HUDEP-2 (cell line): ENCODE results near the gene UQCC2.
A peak's percentile ranks its signal among the peaks of the same experiment; 100 is the strongest.

ENCODE experiments used
- DNase-seq, 76 experiments: peaks; one replicate each; lab custom pipeline; 2025; ENCODE audit not compliant: unreplicated experiment in 76 of 76; lab: John Stamatoyannopoulos, UW

The UQCC2 gene

DNA sequence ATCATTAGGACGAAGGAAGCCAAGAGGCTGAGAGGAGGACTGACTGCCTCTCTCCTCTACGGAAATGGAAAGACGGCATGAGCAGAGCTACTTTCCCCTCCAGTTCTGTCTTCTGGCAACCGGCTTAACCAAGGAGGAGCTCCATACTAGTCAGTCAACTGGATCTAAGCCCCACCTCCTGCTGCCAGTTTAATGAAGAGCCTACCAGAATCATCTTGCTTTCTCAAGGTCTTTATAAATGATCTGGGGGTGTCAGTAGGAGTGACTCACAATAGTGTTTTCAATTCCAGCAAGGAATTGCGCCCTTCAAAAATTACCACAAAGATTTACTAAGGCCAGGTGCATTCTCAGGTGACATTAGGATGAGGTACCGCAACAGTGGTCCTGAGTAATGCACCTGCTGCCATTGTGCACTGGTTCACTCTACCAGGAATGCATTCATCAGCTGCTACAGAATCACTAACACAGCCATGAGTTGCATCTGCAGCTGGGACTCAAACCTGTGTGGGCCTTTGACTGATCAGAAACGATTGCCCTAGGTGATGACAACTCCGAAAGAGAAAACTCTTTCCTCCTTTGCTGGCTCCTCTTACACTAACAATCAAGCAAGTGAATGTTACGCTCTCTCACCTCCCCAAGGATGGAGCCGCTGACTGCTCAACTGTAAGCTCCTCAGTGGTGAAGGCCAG lies 2.8 kb downstream of the UQCC2 start:
- no peak for DNase-seq

GRCh38 chr6:33707771-33708170 lies 3.7 kb downstream of the UQCC2 start:
- no peak for DNase-seq

- no peak for DNase-seq
Measured at GRCh38 chr6:33705955-33706725, 5.4 kb downstream of the UQCC2 start.

DNA sequence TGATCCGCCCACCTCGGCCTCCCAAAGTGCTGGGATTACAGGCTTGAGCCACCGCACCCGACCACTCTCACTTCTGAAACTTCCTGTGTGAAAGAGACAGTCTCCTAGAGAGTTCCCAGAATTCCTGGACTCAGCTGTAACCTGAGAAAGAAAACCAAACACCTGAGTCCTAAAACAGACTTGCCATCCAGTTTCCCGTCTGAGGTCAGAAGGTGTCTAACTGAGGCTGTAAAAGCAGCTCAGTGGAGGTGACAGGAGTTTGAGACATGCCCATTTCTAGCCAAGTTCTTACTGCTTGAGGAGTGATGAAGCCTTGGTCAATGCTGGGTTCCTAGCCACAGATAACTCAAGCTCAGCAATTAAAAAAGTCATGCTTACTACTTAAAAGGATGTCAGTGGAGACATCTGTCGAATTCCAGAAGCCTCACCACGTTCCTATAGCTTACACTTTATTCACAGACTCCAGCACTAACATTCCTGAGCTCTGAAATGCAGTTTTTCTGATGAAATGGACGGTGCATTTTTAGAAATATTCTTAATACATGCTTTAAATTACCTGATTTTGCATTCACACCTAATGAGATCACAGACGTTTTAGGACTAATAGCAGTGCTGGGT lies 6.1 kb downstream of the UQCC2 start:
- no peak for DNase-seq

- no peak for DNase-seq
Measured at GRCh38 chr6:33704215-33705066, 7.1 kb downstream of the UQCC2 start.

GRCh38 chr6:33702345-33702977 lies 9.0 kb downstream of the UQCC2 start:
- DNase-seq, result peak in 55 of 76 experiments; percentile 5 to 68 (median 32)

- DNase-seq, result peak in 68 of 76 experiments; percentile 17 to 79 (median 53)
Measured at GRCh38 chr6:33700391-33701050, 11.0 kb downstream of the UQCC2 start.

- no peak for DNase-seq
Measured at GRCh38 chr6:33699739-33700138, 11.8 kb downstream of the UQCC2 start.

GRCh38 chr6:33699131-33699530 lies 12.4 kb downstream of the UQCC2 start:
- no peak for DNase-seq

GRCh38 chr6:33698494-33698893 lies 13.0 kb downstream of the UQCC2 start:
- no peak for DNase-seq

DNA sequence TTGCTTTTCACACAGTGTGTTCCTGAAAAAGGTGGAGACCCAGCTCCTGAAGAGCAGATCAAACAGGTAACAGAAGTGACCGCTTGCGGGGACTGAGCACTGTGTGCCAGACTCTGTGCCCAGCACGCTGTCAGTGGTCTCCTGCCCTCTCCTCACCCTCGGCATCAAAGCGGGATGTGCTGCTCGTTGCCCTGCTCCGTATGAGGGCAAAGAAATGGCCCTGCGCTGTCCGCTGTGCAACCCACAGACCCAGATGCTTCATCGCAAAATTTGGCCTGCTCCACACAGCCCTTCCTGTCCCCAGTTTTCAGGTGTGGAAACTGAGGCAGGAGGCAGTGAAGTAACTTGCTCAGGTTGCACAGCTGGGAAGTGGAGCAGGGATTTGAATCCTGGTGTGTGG lies 13.7 kb downstream of the UQCC2 start:
- DNase-seq, result no peak

DNA sequence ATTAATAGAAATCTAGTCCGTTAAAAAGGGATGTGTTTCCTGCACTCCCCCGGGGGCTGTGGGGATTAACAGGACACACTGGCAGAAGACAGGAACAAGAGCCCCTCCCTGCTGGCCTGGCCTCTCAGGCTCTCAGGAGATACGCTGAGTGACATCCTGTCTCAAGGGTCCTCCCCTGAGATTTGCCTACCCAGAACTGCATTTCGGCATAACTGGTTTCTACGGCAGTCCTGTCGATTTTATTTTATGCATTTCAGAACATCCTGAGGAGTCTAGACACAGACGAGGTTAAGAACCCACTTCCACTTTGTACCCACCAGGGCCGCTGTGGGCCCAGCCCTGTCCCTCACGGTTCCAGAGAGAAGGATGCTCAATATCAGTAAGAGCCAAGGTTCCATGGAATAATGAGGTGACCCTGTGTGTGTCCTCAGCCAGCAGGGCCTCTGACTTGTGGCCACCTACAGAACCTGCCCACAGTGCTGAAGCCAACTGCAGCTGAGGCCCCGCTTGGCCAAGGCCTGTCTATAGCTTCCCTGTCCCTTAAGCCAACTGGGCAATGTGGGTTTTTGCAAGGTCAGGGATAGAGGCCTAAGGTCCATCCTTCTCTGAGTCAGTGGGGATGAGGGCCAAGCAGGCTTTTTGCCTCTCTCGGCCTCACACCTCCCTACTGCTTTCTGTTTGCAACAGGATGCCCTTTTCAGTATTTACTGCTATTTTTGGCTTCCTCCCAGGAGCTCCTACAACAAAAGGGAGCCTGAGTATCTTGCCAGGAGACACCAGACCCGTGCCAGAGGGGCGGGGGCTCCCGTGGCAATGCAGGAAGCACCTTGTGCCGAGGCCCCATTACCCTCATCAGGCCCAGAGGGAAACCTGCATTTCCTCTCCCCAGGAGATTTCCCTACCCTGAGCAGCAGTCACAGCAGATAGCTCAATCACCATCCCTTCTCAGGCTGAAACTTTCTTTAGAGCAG lies 14.7 kb downstream of the UQCC2 start:
- no peak for DNase-seq

DNA sequence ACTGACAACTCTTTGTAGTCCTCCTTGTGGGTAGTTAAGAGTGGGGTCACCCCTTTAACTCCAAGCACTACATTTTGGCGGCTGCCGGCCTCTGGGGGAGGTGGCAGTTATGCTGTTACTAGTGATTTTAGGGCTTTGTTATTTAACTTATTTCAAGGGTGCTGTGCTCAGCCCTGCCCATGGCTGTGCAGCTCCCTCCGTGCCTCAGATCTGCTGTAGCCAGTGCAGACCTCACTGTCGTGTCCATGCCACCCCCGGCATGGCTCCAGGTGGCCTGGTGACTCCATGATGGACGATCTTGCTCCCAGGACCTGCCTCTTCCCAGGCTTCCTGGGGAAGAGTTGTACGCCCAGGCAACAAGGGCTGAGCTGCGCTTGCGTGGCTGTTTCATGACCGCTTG lies 15.4 kb downstream of the UQCC2 start:
- DNase-seq, result no peak

GRCh38 chr6:33695451-33695887 lies 16.0 kb downstream of the UQCC2 start:
- no peak for DNase-seq

- DNase-seq, result no peak
Measured at GRCh38 chr6:33694977-33695376, 16.5 kb downstream of the UQCC2 start.

GRCh38 chr6:33694401-33694931 lies 17.0 kb downstream of the UQCC2 start:
- peak in 12 of 76 experiments; percentile 12 to 42 (median 26) for DNase-seq

DNA sequence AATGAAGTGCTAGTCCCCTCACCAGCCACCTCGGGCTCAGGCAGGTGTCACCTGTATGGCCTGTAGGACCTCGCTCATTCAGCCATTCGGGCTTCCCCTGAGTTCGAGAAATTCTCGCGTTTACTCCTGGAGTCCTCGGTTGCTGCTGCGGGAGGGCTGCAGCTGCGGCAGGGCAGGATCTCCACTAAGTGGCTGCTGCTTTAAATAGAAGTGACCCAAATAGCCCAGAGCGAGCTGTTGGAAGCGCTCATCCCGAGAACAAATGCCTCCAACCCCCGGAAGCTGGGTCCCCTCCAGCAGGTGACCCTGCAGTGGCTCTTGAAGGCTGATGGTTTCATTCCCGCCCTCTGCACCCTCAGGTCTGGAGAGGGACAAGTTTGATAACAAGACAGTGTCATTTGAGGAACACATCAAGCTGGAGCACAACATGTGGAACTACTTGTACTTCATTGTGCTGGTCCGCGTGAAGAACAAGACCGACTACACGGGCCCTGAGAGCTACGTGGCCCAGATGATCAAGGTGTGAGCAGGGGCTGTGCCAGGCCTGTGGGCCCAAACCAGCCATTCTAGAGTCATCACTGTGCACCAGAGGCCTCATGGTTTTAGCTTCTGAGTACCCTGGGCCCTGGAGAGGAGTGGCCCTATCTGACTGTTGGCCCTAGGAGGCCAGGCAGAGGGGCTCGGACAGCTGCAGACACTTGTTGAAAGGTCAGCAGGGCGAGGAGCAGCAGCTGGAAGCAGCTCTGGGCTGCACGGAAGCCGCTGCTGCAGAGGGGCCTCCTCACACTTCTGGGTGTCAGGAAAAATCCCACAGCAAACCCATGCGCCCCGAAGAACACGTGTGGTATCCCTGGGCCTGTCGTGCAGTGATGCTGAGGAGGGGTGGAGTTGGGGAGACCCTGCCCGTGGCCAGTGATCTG lies 18.1 kb downstream of the UQCC2 start:
- DNase-seq, result no peak
